ENCODE results near the gene USP5.

- TF ChIP-seq, protein P1, sequence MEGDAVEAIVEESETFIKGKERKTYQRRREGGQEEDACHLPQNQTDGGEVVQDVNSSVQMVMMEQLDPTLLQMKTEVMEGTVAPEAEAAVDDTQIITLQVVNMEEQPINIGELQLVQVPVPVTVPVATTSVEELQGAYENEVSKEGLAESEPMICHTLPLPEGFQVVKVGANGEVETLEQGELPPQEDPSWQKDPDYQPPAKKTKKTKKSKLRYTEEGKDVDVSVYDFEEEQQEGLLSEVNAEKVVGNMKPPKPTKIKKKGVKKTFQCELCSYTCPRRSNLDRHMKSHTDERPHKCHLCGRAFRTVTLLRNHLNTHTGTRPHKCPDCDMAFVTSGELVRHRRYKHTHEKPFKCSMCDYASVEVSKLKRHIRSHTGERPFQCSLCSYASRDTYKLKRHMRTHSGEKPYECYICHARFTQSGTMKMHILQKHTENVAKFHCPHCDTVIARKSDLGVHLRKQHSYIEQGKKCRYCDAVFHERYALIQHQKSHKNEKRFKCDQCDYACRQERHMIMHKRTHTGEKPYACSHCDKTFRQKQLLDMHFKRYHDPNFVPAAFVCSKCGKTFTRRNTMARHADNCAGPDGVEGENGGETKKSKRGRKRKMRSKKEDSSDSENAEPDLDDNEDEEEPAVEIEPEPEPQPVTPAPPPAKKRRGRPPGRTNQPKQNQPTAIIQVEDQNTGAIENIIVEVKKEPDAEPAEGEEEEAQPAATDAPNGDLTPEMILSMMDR (IDR thresholded peaks at IDR 0.05; ENCODE audit: poor library complexity, severe bottlenecking), result peak; percentile 57
- TF ChIP-seq SMC3 (conservative IDR thresholded peaks at IDR 0.05; ENCODE audit: poor library complexity) (no peak), EP300 (conservative IDR thresholded peaks at IDR 0.05; ENCODE audit: poor library complexity, severe bottlenecking) (no peak), EZH2 (IDR thresholded peaks at IDR 0.05; ENCODE audit: borderline replicate concordance, insufficient read depth, low read length, poor library complexity, severe bottlenecking) (no peak), REST (IDR thresholded peaks at IDR 0.05; ENCODE audit: borderline replicate concordance) (no peak), POLR2AphosphoS5 (IDR thresholded peaks at IDR 0.05) (no peak), MXI1 (conservative IDR thresholded peaks at IDR 0.05; ENCODE audit: poor library complexity, severe bottlenecking) (no peak)
These were observed 22.3 kb upstream of the USP5 start for GRCh38 chr12:6829536-6830220.
